Measurements from ENCODE around the gene DUOX2. TPM values are rescaled to one million over a fixed set of nuclear protein-coding genes. Genes with fewer than 3 reads are reported as not detected.

The DUOX2 gene
- total and polyA plus RNA-seq, 2 experiments from 2014 or later = not detected

DNA sequence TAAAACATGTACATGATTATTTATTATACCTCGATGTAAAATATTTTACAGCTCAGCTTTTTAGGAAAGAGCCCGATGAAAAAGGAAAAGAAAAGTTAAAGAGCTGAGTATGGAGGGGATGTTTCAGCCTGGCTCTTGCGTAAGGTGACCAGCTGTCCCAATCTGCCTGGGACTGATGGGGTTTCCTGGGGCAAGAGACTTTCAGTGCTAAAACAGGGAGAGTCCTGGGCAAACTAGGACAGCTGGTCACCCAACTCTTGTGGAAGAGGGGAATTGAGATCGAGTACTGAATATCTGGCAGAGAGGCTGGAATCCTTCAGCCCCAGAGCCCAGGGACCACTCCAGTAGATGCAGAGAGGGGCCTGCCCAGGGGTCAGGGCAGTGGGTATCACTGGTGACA, 21.0 kb downstream of the DUOX2 start:
- Mint-ChIP-seq H3K27ac (no peak overlapping the region), H3K27me3 (ENCODE audit: insufficient read depth, low read depth, poor library complexity) (peaks cover 2% of the 10 kb centered on the region), H3K4me3 (no peak overlapping the region), H3K36me3 (ENCODE audit: low read depth) (no peaks in the 10 kb centered on the region), H3K4me1 (no peaks in the 10 kb centered on the region), H3K9me3 (no peaks in the 10 kb centered on the region)
- H2AFZ ChIP-seq = no peak overlapping the region
- no peaks in the 10 kb centered on the region for H3K79me2 ChIP-seq (replicated peaks; ENCODE audit: insufficient read depth)
- no peak overlapping the region for H3K4me2 ChIP-seq
- no peaks in the 10 kb centered on the region for H3F3A ChIP-seq (replicated peaks; ENCODE audit: low read depth)
- ATAC-seq = no peak
- H3K9me2 ChIP-seq (ENCODE audit: insufficient read depth) = no peaks in the 10 kb centered on the region
- no peaks in the 10 kb centered on the region for H3K4me1 ChIP-seq (ENCODE audit: insufficient read depth)
- H3K36me3 ChIP-seq (ENCODE audit: insufficient read depth) = no peaks in the 10 kb centered on the region
- no peak for TF ChIP-seq EZH2phosphoT487 (IDR thresholded peaks at IDR 0.05; ENCODE audit: unreplicated experiment)
- no peak for TF ChIP-seq ZNF114 (CRISPR knock-in tag; IDR thresholded peaks at IDR 0.05)
- TF ChIP-seq, protein P1, sequence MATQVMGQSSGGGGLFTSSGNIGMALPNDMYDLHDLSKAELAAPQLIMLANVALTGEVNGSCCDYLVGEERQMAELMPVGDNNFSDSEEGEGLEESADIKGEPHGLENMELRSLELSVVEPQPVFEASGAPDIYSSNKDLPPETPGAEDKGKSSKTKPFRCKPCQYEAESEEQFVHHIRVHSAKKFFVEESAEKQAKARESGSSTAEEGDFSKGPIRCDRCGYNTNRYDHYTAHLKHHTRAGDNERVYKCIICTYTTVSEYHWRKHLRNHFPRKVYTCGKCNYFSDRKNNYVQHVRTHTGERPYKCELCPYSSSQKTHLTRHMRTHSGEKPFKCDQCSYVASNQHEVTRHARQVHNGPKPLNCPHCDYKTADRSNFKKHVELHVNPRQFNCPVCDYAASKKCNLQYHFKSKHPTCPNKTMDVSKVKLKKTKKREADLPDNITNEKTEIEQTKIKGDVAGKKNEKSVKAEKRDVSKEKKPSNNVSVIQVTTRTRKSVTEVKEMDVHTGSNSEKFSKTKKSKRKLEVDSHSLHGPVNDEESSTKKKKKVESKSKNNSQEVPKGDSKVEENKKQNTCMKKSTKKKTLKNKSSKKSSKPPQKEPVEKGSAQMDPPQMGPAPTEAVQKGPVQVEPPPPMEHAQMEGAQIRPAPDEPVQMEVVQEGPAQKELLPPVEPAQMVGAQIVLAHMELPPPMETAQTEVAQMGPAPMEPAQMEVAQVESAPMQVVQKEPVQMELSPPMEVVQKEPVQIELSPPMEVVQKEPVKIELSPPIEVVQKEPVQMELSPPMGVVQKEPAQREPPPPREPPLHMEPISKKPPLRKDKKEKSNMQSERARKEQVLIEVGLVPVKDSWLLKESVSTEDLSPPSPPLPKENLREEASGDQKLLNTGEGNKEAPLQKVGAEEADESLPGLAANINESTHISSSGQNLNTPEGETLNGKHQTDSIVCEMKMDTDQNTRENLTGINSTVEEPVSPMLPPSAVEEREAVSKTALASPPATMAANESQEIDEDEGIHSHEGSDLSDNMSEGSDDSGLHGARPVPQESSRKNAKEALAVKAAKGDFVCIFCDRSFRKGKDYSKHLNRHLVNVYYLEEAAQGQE (IDR thresholded peaks at IDR 0.05; ENCODE audit: unreplicated experiment) = no peak
- TF ChIP-seq, protein P2, sequence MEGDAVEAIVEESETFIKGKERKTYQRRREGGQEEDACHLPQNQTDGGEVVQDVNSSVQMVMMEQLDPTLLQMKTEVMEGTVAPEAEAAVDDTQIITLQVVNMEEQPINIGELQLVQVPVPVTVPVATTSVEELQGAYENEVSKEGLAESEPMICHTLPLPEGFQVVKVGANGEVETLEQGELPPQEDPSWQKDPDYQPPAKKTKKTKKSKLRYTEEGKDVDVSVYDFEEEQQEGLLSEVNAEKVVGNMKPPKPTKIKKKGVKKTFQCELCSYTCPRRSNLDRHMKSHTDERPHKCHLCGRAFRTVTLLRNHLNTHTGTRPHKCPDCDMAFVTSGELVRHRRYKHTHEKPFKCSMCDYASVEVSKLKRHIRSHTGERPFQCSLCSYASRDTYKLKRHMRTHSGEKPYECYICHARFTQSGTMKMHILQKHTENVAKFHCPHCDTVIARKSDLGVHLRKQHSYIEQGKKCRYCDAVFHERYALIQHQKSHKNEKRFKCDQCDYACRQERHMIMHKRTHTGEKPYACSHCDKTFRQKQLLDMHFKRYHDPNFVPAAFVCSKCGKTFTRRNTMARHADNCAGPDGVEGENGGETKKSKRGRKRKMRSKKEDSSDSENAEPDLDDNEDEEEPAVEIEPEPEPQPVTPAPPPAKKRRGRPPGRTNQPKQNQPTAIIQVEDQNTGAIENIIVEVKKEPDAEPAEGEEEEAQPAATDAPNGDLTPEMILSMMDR (conservative IDR thresholded peaks at IDR 0.05; ENCODE audit: low read depth in 2 of 2) = no peak
- no peak for TF ChIP-seq CREB1 (CRISPR knock-in tag; IDR thresholded peaks at IDR 0.05; ENCODE audit: low read depth)
- TF ChIP-seq NANOG (IDR thresholded peaks at IDR 0.05; ENCODE audit: borderline replicate concordance) = no peak
- no peak for TF ChIP-seq STAT1 (IDR thresholded peaks at IDR 0.05; ENCODE audit: unreplicated experiment)
- TF ChIP-seq, protein P3, sequence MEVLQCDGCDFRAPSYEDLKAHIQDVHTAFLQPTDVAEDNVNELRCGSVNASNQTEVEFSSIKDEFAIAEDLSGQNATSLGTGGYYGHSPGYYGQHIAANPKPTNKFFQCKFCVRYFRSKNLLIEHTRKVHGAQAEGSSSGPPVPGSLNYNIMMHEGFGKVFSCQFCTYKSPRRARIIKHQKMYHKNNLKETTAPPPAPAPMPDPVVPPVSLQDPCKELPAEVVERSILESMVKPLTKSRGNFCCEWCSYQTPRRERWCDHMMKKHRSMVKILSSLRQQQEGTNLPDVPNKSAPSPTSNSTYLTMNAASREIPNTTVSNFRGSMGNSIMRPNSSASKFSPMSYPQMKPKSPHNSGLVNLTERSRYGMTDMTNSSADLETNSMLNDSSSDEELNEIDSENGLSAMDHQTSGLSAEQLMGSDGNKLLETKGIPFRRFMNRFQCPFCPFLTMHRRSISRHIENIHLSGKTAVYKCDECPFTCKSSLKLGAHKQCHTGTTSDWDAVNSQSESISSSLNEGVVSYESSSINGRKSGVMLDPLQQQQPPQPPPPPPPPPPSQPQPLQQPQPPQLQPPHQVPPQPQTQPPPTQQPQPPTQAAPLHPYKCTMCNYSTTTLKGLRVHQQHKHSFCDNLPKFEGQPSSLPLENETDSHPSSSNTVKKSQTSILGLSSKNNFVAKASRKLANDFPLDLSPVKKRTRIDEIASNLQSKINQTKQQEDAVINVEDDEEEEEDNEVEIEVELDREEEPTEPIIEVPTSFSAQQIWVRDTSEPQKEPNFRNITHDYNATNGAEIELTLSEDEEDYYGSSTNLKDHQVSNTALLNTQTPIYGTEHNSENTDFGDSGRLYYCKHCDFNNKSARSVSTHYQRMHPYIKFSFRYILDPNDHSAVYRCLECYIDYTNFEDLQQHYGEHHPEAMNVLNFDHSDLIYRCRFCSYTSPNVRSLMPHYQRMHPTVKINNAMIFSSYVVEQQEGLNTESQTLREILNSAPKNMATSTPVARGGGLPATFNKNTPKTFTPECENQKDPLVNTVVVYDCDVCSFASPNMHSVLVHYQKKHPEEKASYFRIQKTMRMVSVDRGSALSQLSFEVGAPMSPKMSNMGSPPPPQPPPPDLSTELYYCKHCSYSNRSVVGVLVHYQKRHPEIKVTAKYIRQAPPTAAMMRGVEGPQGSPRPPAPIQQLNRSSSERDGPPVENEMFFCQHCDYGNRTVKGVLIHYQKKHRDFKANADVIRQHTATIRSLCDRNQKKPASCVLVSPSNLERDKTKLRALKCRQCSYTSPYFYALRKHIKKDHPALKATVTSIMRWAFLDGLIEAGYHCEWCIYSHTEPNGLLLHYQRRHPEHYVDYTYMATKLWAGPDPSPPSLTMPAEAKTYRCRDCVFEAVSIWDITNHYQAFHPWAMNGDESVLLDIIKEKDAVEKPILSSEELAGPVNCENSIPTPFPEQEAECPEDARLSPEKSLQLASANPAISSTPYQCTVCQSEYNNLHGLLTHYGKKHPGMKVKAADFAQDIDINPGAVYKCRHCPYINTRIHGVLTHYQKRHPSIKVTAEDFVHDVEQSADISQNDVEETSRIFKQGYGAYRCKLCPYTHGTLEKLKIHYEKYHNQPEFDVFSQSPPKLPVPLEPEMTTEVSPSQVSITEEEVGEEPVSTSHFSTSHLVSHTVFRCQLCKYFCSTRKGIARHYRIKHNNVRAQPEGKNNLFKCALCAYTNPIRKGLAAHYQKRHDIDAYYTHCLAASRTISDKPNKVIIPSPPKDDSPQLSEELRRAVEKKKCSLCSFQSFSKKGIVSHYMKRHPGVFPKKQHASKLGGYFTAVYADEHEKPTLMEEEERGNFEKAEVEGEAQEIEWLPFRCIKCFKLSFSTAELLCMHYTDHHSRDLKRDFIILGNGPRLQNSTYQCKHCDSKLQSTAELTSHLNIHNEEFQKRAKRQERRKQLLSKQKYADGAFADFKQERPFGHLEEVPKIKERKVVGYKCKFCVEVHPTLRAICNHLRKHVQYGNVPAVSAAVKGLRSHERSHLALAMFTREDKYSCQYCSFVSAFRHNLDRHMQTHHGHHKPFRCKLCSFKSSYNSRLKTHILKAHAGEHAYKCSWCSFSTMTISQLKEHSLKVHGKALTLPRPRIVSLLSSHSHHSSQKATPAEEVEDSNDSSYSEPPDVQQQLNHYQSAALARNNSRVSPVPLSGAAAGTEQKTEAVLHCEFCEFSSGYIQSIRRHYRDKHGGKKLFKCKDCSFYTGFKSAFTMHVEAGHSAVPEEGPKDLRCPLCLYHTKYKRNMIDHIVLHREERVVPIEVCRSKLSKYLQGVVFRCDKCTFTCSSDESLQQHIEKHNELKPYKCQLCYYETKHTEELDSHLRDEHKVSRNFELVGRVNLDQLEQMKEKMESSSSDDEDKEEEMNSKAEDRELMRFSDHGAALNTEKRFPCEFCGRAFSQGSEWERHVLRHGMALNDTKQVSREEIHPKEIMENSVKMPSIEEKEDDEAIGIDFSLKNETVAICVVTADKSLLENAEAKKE (CRISPR knock-in tag; IDR thresholded peaks at IDR 0.05) = no peak
- no peak for TF ChIP-seq POLR2AphosphoS5 (IDR thresholded peaks at IDR 0.05; ENCODE audit: low read depth)
- TF ChIP-seq ZNF331 (CRISPR knock-in tag; IDR thresholded peaks at IDR 0.05; ENCODE audit: low read depth) = no peak
- no peak for TF ChIP-seq JUNB (IDR thresholded peaks at IDR 0.05; ENCODE audit: unreplicated experiment)
- TF ChIP-seq, protein P4, sequence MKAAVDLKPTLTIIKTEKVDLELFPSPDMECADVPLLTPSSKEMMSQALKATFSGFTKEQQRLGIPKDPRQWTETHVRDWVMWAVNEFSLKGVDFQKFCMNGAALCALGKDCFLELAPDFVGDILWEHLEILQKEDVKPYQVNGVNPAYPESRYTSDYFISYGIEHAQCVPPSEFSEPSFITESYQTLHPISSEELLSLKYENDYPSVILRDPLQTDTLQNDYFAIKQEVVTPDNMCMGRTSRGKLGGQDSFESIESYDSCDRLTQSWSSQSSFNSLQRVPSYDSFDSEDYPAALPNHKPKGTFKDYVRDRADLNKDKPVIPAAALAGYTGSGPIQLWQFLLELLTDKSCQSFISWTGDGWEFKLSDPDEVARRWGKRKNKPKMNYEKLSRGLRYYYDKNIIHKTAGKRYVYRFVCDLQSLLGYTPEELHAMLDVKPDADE (IDR thresholded peaks at IDR 0.05) = no peak
- H3K27ac ChIP-seq (ENCODE audit: low read depth) = no peak overlapping the region
- H4K20me1 ChIP-seq (replicated peaks; ENCODE audit: insufficient read depth) = no peaks in the 10 kb centered on the region
- no peak for DNase-seq (ENCODE audit: low spot score)
- H3K27me3 ChIP-seq (ENCODE audit: insufficient read depth) = no peaks in the 10 kb centered on the region
- no peak overlapping the region for H3K4me3 ChIP-seq
